ENCODE results near the gene HPS3.

HPS3 gene

DNA sequence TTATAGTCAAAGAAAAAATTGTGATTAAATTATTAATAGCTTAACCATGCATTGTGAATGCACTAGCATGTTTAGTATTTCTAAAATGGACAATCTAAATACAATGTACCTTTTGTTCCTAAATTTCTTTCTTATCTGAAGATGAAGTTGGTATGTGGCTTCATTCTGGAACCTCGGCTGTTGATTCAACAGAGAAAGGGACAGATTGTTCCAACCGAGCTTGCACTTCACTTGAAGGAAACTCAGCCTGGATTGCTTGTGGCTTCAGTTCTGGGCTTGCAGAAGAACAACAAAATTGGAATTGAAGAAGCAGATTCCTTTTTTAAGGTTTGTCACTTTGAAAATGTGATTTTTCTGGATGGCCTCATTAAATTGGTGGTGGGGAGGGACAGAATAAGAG lies 32.6 kb downstream of the HPS3 start:
- no peak overlapping the region for H3K4me3 ChIP-seq (ENCODE audit: low read depth, low read length)
- in situ Hi-C loops (cut with HindIII; ENCODE audit: low sequenced_read_pairs): no loop called here
- no peak for DNase-seq (ENCODE audit: low read depth, low spot score)
- TF ChIP-seq, protein P1, sequence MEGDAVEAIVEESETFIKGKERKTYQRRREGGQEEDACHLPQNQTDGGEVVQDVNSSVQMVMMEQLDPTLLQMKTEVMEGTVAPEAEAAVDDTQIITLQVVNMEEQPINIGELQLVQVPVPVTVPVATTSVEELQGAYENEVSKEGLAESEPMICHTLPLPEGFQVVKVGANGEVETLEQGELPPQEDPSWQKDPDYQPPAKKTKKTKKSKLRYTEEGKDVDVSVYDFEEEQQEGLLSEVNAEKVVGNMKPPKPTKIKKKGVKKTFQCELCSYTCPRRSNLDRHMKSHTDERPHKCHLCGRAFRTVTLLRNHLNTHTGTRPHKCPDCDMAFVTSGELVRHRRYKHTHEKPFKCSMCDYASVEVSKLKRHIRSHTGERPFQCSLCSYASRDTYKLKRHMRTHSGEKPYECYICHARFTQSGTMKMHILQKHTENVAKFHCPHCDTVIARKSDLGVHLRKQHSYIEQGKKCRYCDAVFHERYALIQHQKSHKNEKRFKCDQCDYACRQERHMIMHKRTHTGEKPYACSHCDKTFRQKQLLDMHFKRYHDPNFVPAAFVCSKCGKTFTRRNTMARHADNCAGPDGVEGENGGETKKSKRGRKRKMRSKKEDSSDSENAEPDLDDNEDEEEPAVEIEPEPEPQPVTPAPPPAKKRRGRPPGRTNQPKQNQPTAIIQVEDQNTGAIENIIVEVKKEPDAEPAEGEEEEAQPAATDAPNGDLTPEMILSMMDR (IDR thresholded peaks at IDR 0.05; ENCODE audit: low read depth, low read length): no peak

DNA sequence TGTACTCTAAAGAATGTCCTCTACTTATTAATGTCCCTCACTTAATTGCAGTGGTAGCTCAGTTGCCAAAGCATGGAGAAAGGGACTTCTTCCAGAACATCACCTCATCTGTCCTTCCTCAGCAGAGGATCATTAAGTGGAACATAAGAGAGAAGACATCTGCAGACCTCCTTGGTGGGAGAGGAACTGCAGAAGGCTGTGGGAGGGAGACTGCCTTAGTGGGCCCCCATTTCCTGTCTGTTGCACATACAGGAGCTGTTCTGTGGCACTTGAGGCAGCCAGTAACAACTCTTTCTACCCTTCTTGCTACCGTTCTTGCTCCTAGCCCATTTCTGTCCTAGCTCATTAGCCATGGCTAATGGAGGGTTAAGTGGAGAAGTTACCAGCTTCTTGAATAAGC lies 33.6 kb downstream of the HPS3 start:
- TF ChIP-seq, protein P1 (IDR thresholded peaks at IDR 0.05; ENCODE audit: low read depth, low read length): no peak
- no peak overlapping the region for H3K4me3 ChIP-seq (ENCODE audit: low read depth, low read length)
- no peak for DNase-seq (ENCODE audit: low read depth, low spot score)
- in situ Hi-C loops (cut with HindIII; ENCODE audit: low sequenced_read_pairs): no loop called here

DNA sequence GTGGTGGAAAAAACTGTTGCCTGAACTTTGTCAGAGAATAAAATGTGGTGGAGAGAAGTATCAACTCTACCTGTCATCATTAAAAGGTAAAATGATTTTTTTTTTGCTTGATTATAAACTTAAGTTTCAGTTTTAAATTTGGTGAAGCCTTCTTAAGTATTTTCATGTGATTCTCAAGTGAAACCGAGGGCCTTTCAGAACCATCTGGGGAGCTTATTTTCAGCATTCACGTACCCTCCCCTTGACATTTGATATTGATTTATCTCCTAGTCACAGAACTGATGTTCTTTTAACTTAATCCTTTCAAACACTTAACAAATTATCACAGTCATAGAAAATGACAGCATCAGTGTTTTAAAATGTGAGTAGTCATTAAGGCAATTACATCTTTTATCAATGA lies 38.5 kb downstream of the HPS3 start:
- no peak for DNase-seq (ENCODE audit: low read depth, low spot score)
- in situ Hi-C loops (cut with HindIII; ENCODE audit: low sequenced_read_pairs): no loop called here
- TF ChIP-seq, protein P1 (IDR thresholded peaks at IDR 0.05; ENCODE audit: low read depth, low read length): no peak
- H3K4me3 ChIP-seq (ENCODE audit: low read depth, low read length): no peak overlapping the region

DNA sequence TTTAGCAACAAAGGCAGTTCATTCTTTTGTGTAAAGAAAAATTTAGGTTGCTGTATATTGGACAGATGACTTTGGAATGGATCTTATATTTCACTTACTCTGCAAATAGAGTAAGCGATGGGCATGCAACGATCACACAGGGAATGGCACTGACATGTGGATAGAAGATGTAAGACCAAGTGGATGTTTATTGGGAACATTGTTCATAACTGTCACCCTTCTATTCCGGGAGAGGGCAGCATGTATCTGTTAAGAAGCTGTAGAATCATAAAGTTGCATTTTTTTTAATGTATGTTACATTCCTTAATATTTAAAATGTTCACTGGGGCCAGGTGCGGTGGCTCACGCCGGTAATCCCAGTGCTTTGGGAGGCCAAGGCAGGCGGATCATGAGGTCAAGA lies 41.2 kb downstream of the HPS3 start:
- TF ChIP-seq, protein P1 (IDR thresholded peaks at IDR 0.05; ENCODE audit: low read depth, low read length): no peak
- in situ Hi-C loops (cut with HindIII; ENCODE audit: low sequenced_read_pairs): no loop called here
- DNase-seq (ENCODE audit: low read depth, low spot score): no peak

DNA sequence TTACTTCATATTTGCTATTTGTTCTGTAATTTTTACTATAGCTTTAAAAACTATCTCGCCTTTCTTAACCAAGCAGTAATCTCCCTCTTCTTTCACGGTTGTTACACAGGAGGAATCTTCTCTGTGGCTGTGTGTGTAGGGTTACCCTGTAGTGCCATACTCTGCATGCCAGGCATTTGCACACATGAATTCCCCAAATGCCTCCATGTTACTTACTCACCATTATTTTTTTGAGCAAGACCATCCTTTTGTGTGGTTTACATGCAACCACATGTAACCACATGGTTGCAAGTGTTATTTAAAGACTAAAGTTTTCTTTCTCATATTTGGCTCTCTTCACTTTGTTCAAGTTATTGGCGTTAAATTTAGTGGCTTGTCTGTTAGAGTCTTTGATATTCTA lies 45.5 kb downstream of the HPS3 start:
- in situ Hi-C loops (cut with HindIII; ENCODE audit: low sequenced_read_pairs): no loop called here
- H3K4me3 ChIP-seq (ENCODE audit: low read depth, low read length): no peak overlapping the region
- peak; percentile 26 for DNase-seq (ENCODE audit: low read depth, low spot score)
- TF ChIP-seq, protein P1 (IDR thresholded peaks at IDR 0.05; ENCODE audit: low read depth, low read length): no peak

More for the DNA sequence above, 41.2 kb downstream of the HPS3 start:
- no peak overlapping the region for H3K4me3 ChIP-seq (ENCODE audit: low read depth, low read length)

DNA sequence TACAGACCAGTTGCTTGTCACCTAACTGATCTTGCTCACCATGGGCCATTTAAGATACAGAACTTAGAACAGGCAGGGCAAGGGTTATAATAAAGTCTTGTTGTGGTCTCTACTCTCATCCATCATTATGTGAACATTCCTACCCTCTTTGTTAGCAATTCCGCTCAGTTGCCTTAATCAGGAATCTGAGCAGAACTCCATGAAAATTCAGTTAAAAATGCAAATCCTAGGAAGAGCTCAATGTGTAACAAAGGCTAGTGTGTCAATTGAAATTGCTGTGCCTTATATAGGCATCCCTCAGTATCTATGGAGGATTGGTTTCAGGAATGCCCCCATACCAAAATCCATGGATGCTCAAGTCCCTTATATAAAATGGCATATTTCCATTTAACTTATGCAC lies 47.7 kb downstream of the HPS3 start:
- no peak overlapping the region for H3K4me3 ChIP-seq (ENCODE audit: low read depth, low read length)
- in situ Hi-C loops (cut with HindIII; ENCODE audit: low sequenced_read_pairs): no loop called here
- no peak for DNase-seq (ENCODE audit: low read depth, low spot score)
- TF ChIP-seq, protein P1 (IDR thresholded peaks at IDR 0.05; ENCODE audit: low read depth, low read length): no peak

DNA sequence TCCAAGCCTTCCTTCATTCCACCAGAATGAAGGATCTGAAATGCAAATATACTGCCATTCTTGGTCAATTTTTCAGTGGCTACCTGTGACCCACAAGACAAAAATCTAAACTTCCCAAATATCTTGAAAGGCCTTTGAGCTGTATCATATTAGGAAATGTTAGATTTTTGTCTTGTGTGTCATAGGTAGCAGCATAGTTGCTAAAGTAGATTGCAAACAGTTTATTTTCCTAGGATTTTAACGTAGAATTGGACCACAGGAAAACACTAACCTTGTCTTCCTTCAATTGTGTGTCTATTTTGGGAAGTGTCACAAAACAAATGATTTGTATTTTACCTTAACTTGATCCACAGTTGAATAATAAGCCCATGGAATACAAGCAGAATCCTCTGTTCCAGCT lies 49.8 kb downstream of the HPS3 start:
- in situ Hi-C loops (cut with HindIII; ENCODE audit: low sequenced_read_pairs): no loop called here
- no peak overlapping the region for H3K4me3 ChIP-seq (ENCODE audit: low read depth, low read length)
- peak; percentile 24 for DNase-seq (ENCODE audit: low read depth, low spot score)
- TF ChIP-seq, protein P1 (IDR thresholded peaks at IDR 0.05; ENCODE audit: low read depth, low read length): no peak
